Measurements from ENCODE around the gene RAP1GDS1.

Gene RAP1GDS1

DNA sequence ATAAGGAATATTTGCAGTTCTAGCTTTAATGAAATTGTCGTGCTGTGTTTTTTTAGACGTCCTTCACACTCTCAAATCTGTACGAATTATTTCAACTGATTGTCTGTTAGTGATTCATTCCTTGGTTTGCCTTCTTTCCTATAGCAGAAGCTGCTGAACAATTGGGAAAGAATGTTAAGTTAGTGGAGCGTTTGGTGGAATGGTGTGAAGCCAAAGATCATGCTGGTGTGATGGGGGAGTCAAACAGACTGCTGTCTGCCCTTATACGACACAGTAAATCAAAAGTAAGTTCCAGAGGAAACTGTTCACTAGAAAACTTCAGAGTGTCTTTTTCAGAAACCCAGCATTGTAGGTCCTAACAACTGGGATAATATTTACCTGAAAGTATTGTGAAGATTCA, 159.9 kb downstream of the RAP1GDS1 start:
- Histone ChIP-seq H3K27ac (ENCODE audit: extremely low read depth, low read depth, low read length) (no peak overlapping the region), H3K9me3 (ENCODE audit: control insufficient read depth, insufficient read depth, low read depth, low read length) (no peaks in the 10 kb centered on the region), H3K4me3 (ENCODE audit: low read depth, low read length) (no peak overlapping the region), H3K4me1 (ENCODE audit: control insufficient read depth, insufficient read depth, low read length) (no peaks in the 10 kb centered on the region), H3K36me3 (ENCODE audit: control insufficient read depth in 2 of 2, insufficient read depth in 1 of 2, low read length in 2 of 2) (peaks cover 0 to 15% of the 10 kb centered on the region in 2 experiments; a peak in 1 of 3 replicates)
- TF ChIP-seq, protein P1, sequence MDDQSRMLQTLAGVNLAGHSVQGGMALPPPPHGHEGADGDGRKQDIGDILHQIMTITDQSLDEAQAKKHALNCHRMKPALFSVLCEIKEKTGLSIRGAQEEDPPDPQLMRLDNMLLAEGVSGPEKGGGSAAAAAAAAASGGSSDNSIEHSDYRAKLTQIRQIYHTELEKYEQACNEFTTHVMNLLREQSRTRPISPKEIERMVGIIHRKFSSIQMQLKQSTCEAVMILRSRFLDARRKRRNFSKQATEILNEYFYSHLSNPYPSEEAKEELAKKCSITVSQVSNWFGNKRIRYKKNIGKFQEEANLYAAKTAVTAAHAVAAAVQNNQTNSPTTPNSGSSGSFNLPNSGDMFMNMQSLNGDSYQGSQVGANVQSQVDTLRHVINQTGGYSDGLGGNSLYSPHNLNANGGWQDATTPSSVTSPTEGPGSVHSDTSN (CRISPR knock-in tag; IDR thresholded peaks at IDR 0.05), result no peak
- TF ChIP-seq ZNF549 (tag by site-specific recombination; IDR thresholded peaks at IDR 0.05) (no peak), ZNF664 (tag by site-specific recombination; IDR thresholded peaks at IDR 0.05) (no peak), ZNF112 (tag by site-specific recombination; IDR thresholded peaks at IDR 0.05) (no peak), ZNF843 (tag by site-specific recombination; IDR thresholded peaks at IDR 0.05) (no peak), TCF7L2 (IDR thresholded peaks at IDR 0.05; ENCODE audit: borderline replicate concordance, low read depth, low read length) (no peak), ZNF266 (tag by site-specific recombination; IDR thresholded peaks at IDR 0.05; ENCODE audit: low read depth) (no peak), YY1 (tag by site-specific recombination; IDR thresholded peaks at IDR 0.05) (no peak), ZSCAN16 (tag by site-specific recombination; IDR thresholded peaks at IDR 0.05) (no peak), ZNF169 (tag by site-specific recombination; IDR thresholded peaks at IDR 0.05) (no peak), TRIM28 (IDR thresholded peaks at IDR 0.05; ENCODE audit: borderline replicate concordance, low read length) (no peak), ZNF19 (tag by site-specific recombination; IDR thresholded peaks at IDR 0.05; ENCODE audit: low read depth) (no peak), ZNF544 (tag by site-specific recombination; IDR thresholded peaks at IDR 0.05) (no peak), ZNF521 (tag by site-specific recombination; IDR thresholded peaks at IDR 0.05) (no peak), ZBTB17 (tag by site-specific recombination; IDR thresholded peaks at IDR 0.05) (no peak)
- TF ChIP-seq, protein P2, sequence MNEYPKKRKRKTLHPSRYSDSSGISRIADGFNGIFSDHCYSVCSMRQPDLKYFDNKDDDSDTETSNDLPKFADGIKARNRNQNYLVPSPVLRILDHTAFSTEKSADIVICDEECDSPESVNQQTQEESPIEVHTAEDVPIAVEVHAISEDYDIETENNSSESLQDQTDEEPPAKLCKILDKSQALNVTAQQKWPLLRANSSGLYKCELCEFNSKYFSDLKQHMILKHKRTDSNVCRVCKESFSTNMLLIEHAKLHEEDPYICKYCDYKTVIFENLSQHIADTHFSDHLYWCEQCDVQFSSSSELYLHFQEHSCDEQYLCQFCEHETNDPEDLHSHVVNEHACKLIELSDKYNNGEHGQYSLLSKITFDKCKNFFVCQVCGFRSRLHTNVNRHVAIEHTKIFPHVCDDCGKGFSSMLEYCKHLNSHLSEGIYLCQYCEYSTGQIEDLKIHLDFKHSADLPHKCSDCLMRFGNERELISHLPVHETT (tag by site-specific recombination; IDR thresholded peaks at IDR 0.05), result no peak
- TF ChIP-seq, protein P3, sequence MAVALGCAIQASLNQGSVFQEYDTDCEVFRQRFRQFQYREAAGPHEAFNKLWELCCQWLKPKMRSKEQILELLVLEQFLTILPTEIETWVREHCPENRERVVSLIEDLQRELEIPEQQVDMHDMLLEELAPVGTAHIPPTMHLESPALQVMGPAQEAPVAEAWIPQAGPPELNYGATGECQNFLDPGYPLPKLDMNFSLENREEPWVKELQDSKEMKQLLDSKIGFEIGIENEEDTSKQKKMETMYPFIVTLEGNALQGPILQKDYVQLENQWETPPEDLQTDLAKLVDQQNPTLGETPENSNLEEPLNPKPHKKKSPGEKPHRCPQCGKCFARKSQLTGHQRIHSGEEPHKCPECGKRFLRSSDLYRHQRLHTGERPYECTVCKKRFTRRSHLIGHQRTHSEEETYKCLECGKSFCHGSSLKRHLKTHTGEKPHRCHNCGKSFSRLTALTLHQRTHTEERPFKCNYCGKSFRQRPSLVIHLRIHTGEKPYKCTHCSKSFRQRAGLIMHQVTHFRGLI (tag by site-specific recombination; IDR thresholded peaks at IDR 0.05), result no peak
- CTCF ChIA-PET, result interaction anchor here (0.6 to 1.0 kb wide), 2 partner anchors 12 to 34 kb away, joined by 3 to 5 read pairs; no protein-coding TSS in a partner anchor
- POLR2A ChIA-PET, result no interaction called here

DNA sequence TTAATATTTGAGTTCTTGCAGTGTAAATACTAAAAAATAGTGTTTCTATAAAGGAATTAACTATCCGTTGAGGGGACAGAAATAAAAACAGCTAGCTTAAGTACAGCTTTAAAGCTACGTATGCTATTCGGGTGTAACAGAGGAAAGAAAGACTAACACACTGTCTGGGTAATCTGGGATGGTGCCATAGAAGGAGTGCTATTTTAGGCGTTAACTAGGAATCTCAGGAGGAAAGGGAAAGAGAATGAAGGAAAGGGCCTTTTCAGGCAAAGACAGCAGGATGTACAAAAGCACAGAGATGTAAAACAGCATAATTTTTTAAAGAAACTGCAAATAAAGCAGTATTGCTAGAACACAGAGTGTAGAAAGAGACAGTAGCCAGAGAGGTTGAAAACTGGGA, 161.8 kb downstream of the RAP1GDS1 start:
- Histone ChIP-seq H3K4me3 (ENCODE audit: low read depth, low read length) (no peak overlapping the region), H3K9me3 (ENCODE audit: control insufficient read depth, insufficient read depth, low read depth, low read length) (no peaks in the 10 kb centered on the region), H3K36me3 (ENCODE audit: control insufficient read depth in 2 of 2, insufficient read depth in 1 of 2, low read length in 2 of 2) (peaks cover 0 to 15% of the 10 kb centered on the region in 2 experiments; a peak in 1 of 3 replicates), H3K4me1 (ENCODE audit: control insufficient read depth, insufficient read depth, low read length) (no peaks in the 10 kb centered on the region), H3K27ac (ENCODE audit: extremely low read depth, low read depth, low read length) (no peak overlapping the region)
- CTCF ChIA-PET, result no interaction called here
- POLR2A ChIA-PET, result no interaction called here
- no peak for TF ChIP-seq ZFHX2 (tag by site-specific recombination; conservative IDR thresholded peaks at IDR 0.05)
- TF ChIP-seq, protein P4, sequence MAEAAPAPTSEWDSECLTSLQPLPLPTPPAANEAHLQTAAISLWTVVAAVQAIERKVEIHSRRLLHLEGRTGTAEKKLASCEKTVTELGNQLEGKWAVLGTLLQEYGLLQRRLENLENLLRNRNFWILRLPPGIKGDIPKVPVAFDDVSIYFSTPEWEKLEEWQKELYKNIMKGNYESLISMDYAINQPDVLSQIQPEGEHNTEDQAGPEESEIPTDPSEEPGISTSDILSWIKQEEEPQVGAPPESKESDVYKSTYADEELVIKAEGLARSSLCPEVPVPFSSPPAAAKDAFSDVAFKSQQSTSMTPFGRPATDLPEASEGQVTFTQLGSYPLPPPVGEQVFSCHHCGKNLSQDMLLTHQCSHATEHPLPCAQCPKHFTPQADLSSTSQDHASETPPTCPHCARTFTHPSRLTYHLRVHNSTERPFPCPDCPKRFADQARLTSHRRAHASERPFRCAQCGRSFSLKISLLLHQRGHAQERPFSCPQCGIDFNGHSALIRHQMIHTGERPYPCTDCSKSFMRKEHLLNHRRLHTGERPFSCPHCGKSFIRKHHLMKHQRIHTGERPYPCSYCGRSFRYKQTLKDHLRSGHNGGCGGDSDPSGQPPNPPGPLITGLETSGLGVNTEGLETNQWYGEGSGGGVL (tag by site-specific recombination; IDR thresholded peaks at IDR 0.05), result no peak
- no peak for TF ChIP-seq ZNF677 (tag by site-specific recombination; IDR thresholded peaks at IDR 0.05)
- TF ChIP-seq ZNF701 (tag by site-specific recombination; IDR thresholded peaks at IDR 0.05), result no peak
- TF ChIP-seq ZNF792 (tag by site-specific recombination; IDR thresholded peaks at IDR 0.05), result no peak
- TF ChIP-seq, protein P5, sequence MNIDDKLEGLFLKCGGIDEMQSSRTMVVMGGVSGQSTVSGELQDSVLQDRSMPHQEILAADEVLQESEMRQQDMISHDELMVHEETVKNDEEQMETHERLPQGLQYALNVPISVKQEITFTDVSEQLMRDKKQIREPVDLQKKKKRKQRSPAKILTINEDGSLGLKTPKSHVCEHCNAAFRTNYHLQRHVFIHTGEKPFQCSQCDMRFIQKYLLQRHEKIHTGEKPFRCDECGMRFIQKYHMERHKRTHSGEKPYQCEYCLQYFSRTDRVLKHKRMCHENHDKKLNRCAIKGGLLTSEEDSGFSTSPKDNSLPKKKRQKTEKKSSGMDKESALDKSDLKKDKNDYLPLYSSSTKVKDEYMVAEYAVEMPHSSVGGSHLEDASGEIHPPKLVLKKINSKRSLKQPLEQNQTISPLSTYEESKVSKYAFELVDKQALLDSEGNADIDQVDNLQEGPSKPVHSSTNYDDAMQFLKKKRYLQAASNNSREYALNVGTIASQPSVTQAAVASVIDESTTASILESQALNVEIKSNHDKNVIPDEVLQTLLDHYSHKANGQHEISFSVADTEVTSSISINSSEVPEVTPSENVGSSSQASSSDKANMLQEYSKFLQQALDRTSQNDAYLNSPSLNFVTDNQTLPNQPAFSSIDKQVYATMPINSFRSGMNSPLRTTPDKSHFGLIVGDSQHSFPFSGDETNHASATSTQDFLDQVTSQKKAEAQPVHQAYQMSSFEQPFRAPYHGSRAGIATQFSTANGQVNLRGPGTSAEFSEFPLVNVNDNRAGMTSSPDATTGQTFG (tag by site-specific recombination; IDR thresholded peaks at IDR 0.05; ENCODE audit: borderline replicate concordance), result no peak
- TF ChIP-seq ZNF350 (tag by site-specific recombination; IDR thresholded peaks at IDR 0.05), result no peak
- no peak for TF ChIP-seq ZNF16 (tag by site-specific recombination; IDR thresholded peaks at IDR 0.05; ENCODE audit: low read depth)
- TF ChIP-seq, protein P6, sequence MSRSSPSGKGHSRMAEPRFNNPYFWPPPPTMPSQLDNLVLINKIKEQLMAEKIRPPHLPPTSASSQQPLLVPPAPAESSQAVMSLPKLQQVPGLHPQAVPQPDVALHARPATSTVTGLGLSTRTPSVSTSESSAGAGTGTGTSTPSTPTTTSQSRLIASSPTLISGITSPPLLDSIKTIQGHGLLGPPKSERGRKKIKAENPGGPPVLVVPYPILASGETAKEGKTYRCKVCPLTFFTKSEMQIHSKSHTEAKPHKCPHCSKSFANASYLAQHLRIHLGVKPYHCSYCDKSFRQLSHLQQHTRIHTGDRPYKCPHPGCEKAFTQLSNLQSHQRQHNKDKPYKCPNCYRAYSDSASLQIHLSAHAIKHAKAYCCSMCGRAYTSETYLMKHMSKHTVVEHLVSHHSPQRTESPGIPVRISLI (tag by site-specific recombination; IDR thresholded peaks at IDR 0.05), result no peak
